Measurements from ENCODE around the gene CDK2.

GRCh38 chr12:55963760-55964159, 2.9 kb upstream of the CDK2 start:
- no peak for TF ChIP-seq CTCF (IDR thresholded peaks at IDR 0.05; ENCODE audit: borderline replicate concordance, extremely low read depth, low read length, poor library complexity, severe bottlenecking)
- TF ChIP-seq EZH2 (IDR thresholded peaks at IDR 0.05; ENCODE audit: borderline replicate concordance, low read depth, low read length, severe bottlenecking): no peak

Data from DND-41 (cell line).